Trophoblast cell (in vitro differentiated cells and primary cell): ENCODE data around the gene ADCK2.
A peak's percentile ranks its signal among the peaks of the same experiment; 100 is the strongest.

ENCODE experiments used
- DNase-seq, 2 donors: peaks; one replicate each; pipeline ENCODE4 v3.0.0-alpha.2; 2016
- H2AFZ ChIP-seq: 2 replicates; pipeline ENCODE4 v1.6.1; 2013; ENCODE audit warnings: low read length, moderate library complexity, mild to moderate bottlenecking; ENCODE audit not compliant: insufficient read depth, poor library complexity
- H2AK5ac ChIP-seq: 2 replicates; pipeline ENCODE4 v1.6.1; 2013; ENCODE audit warnings: mild to moderate bottlenecking, low read length
- H2BK120ac ChIP-seq: 2 replicates; pipeline ENCODE4 v1.6.1; 2013; ENCODE audit warnings: low read length, mild to moderate bottlenecking, moderate library complexity; ENCODE audit not compliant: insufficient read depth, poor library complexity
- H2BK12ac ChIP-seq: 2 replicates; pipeline ENCODE4 v1.6.1; 2013; ENCODE audit warnings: mild to moderate bottlenecking, low read length, moderate library complexity
- H2BK5ac ChIP-seq: 2 replicates; pipeline ENCODE4 v1.6.1; 2013; ENCODE audit warnings: low read length, low read depth, moderate library complexity, mild to moderate bottlenecking; ENCODE audit not compliant: poor library complexity
- H3K14ac ChIP-seq: 2 replicates; pipeline ENCODE4 v1.6.1; 2013; ENCODE audit warnings: mild to moderate bottlenecking, low read length
- H3K18ac ChIP-seq: 2 replicates; pipeline ENCODE4 v1.6.1; 2013; ENCODE audit warnings: mild to moderate bottlenecking, low read length
- H3K23ac ChIP-seq: 2 replicates; pipeline ENCODE4 v1.6.1; 2013; ENCODE audit warnings: low read length
- H3K27ac ChIP-seq: 2 replicates; pipeline ENCODE4 v1.5.1; 2013; ENCODE audit warnings: low read depth, mild to moderate bottlenecking, inconsistent platforms, low read length, moderate library complexity
- H3K27me3 ChIP-seq: 2 replicates; pipeline ENCODE4 v1.6.1; 2013; ENCODE audit warnings: inconsistent platforms, mild to moderate bottlenecking, low read length, moderate library complexity; ENCODE audit not compliant: insufficient read depth
- H3K36me3 ChIP-seq, 2 experiments: 1 replicate in 1 of 2; 2 replicates in 1 of 2; pipeline ENCODE4 v1.6.1; 2013; ENCODE audit warnings: low read length in 2 of 2, mild to moderate bottlenecking in 2 of 2, moderate library complexity in 1 of 2; ENCODE audit not compliant: insufficient read depth in 2 of 2, control insufficient read depth in 1 of 2
- H3K4ac ChIP-seq: 2 replicates; pipeline ENCODE4 v1.6.1; 2013; ENCODE audit warnings: low read depth, mild to moderate bottlenecking, low read length, moderate library complexity
- H3K4me1 ChIP-seq, 2 experiments: 1 replicate in 1 of 2; 2 replicates in 1 of 2; pipeline ENCODE4 v1.6.1; 2013; ENCODE audit warnings: low read length in 2 of 2, mild to moderate bottlenecking in 2 of 2, moderate library complexity in 1 of 2; ENCODE audit not compliant: insufficient read depth in 2 of 2, control insufficient read depth in 1 of 2
- H3K4me2 ChIP-seq: 2 replicates; pipeline ENCODE4 v1.6.1; 2013; ENCODE audit warnings: inconsistent platforms, mild to moderate bottlenecking, low read length, moderate library complexity
- H3K4me3 ChIP-seq: 2 replicates; pipeline ENCODE4 v1.5.1; 2013; ENCODE audit warnings: mild to moderate bottlenecking, low read depth, low read length, inconsistent platforms
- H3K79me1 ChIP-seq: one replicate; pipeline ENCODE4 v1.6.1; 2013; ENCODE audit warnings: low read length
- H3K79me2 ChIP-seq: 2 replicates; pipeline ENCODE4 v1.6.1; 2013; ENCODE audit warnings: low read length, mild to moderate bottlenecking; ENCODE audit not compliant: control insufficient read depth, insufficient read depth, poor library complexity
- H3K9ac ChIP-seq: 2 replicates; pipeline ENCODE4 v1.6.1; 2013; ENCODE audit warnings: mild to moderate bottlenecking, low read length
- H3K9me3 ChIP-seq: 2 replicates; pipeline ENCODE4 v1.6.1; 2013; ENCODE audit warnings: low read depth, mild to moderate bottlenecking, control low read depth, inconsistent platforms, low read length; ENCODE audit not compliant: insufficient read depth
- H4K12ac ChIP-seq: 2 replicates; pipeline ENCODE4 v1.6.1; 2013; ENCODE audit warnings: low read depth, mild to moderate bottlenecking, low read length, moderate library complexity
- H4K8ac ChIP-seq: 2 replicates; pipeline ENCODE4 v1.6.1; 2013; ENCODE audit warnings: low read depth, mild to moderate bottlenecking, low read length, moderate library complexity
- H4K91ac ChIP-seq: one replicate; pipeline ENCODE4 v1.6.1; 2013; ENCODE audit warnings: low read depth, mild to moderate bottlenecking, low read length, moderate library complexity
- WGBS: extraction: QIAGEN DNeasy Blood & Tissue Kit; methylation state at CpG from one replicate; pipeline ENCODE4 v1.1.7; 2013; ENCODE audit warnings: missing lambda C conversion rate; ENCODE audit not compliant: insufficient read length, insufficient coverage; ENCODE audit errors: extremely low coverage; 5-methylcytosine and 5-hydroxymethylcytosine counted together

The ADCK2 gene

DNA sequence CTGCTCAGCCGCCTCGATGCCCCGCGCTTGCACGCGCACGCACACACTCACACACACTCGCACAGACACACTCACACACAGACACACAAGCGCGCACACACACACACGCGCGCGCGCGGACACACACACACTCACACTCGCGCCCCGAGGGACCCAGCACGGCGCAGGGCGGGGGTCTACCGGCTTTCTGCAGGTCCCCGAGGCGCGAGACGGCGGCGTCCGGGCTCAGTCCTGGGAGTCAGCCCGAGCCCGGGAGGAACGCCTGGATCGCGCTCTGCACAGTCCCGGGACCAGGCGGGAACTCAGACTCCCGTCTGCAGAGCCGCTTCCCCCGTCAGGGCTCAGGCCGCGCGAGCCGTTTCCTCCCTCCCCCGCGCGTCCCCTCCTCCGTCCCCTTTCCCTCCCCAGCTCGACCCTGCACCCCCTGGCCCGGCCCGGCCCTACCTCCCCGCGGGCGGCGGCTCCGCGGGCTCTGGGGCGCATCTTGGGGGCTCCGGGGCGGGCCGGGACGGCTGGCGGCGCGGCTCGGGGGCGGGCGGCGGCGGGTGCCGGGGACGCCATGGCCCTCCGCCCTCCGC is 32.6 kb upstream of the ADCK2 start:
- H3K79me2 ChIP-seq: peaks cover 5% of the 10 kb centered on the region
- no CpG with 5 or more reads among the region's 74 CpGs for WGBS
- H3K36me3 ChIP-seq: peaks cover 0 to 1% of the 10 kb centered on the region in 2 experiments
- H3K4ac ChIP-seq: peak overlapping the region; percentile 88
- peak in 1 of 2 donors; percentile 56 for DNase-seq
- peak overlapping the region; percentile 82 for H3K14ac ChIP-seq
- H3K23ac ChIP-seq: no peak overlapping the region
- peak overlapping the region; percentile 60 for H2AK5ac ChIP-seq
- peak overlapping the region; percentile 82 for H3K4me3 ChIP-seq
- peak overlapping the region; percentile 38 for H3K27ac ChIP-seq
- H2BK5ac ChIP-seq: peak overlapping the region; percentile 21
- H3K79me1 ChIP-seq: peaks cover 14% of the 10 kb centered on the region
- H3K9me3 ChIP-seq: peaks cover 3% of the 10 kb centered on the region
- peak overlapping the region; percentile 95 for H4K91ac ChIP-seq
- peak overlapping the region; percentile 89 for H4K12ac ChIP-seq
- H2AFZ ChIP-seq: peak overlapping the region; percentile 77
- H2BK12ac ChIP-seq: peak overlapping the region; percentile 33
- H3K27me3 ChIP-seq: no peaks in the 10 kb centered on the region
- H4K8ac ChIP-seq: peak overlapping the region; percentile 40
- peak overlapping the region; percentile 35 for H3K9ac ChIP-seq
- peaks cover 26 to 31% of the 10 kb centered on the region in 2 experiments for H3K4me1 ChIP-seq
- H3K18ac ChIP-seq: peak overlapping the region; percentile 77
- peak overlapping the region; percentile 48 for H2BK120ac ChIP-seq
- H3K4me2 ChIP-seq: peak overlapping the region; percentile 84

DNA sequence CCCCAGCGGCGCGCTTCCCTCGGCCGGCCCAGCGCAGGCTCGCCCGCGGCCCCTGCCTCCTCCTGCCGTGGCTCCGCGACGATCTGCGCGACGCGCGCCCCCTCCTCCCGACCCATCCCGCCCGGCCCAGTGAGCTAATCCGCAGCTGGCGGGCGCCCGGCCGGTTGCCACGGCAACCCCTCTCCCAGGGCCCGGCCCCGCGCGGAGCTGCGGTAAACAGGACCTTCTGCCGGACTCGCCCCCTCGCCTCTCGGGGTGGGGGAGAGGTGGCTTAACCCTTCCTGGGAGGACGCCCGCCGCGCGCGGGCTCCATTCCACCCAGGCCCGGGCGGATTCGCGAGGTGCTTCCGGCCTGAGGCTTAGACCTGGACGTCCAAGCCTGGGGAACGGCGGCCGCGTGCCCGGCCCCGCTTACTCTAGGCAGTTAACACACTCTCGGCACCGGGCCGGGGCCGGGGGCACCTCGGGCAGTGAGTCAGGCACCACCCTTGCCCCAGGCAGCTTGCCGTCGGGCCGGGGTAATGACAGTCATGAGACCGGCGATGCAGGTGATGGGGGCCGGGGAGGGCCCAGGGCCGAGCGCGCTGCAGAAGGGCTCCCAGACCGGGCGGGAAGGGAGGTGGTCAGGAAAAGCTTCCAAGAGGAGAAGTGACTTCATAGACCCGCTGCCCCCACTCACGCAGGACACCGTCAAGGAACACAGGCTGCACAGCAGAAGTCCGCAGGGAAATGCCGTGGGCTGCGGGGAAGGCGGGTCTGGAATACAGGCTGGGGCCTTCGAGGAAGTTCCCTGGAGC is 31.8 kb upstream of the ADCK2 start, which contains the start of gene DENND2A:
Gene DENND2A (minus strand): TSS at position 87 of the 797 bp plus-strand sequence. CDS start 38,416 bp downstream, outside the sequence.
- H2AK5ac ChIP-seq: peak within 1 kb of the TSS; percentile 60
- no peaks in the 10 kb centered on the region for H3K27me3 ChIP-seq
- no CpG with 5 or more reads among the region's 78 CpGs for WGBS
- peaks cover 14% of the 10 kb centered on the region for H3K79me1 ChIP-seq
- H3K36me3 ChIP-seq: peaks cover 0 to 1% of the 10 kb centered on the region in 2 experiments
- peak within 1 kb of the TSS; percentile 77 for H3K18ac ChIP-seq
- H4K91ac ChIP-seq: peak within 1 kb of the TSS; percentile 95
- peak within 1 kb of the TSS; percentile 48 for H2BK120ac ChIP-seq
- peak within 1 kb of the TSS; percentile 82 for H3K14ac ChIP-seq
- peaks cover 19 to 23% of the 10 kb centered on the region in 2 experiments for H3K4me1 ChIP-seq
- H3K23ac ChIP-seq: no peak within 1 kb of the TSS
- peak within 1 kb of the TSS; percentile 40 for H4K8ac ChIP-seq
- peak within 1 kb of the TSS; percentile 88 for H3K4ac ChIP-seq
- H3K9me3 ChIP-seq: peaks cover 3% of the 10 kb centered on the region
- H4K12ac ChIP-seq: peak within 1 kb of the TSS; percentile 89
- peak within 1 kb of the TSS; percentile 82 for H3K4me3 ChIP-seq
- H3K9ac ChIP-seq: peak within 1 kb of the TSS; percentile 35
- peak within 1 kb of the TSS; percentile 47 for H2BK5ac ChIP-seq
- H3K4me2 ChIP-seq: peak within 1 kb of the TSS; percentile 84
- peak; percentile 97 for DNase-seq
- H2AFZ ChIP-seq: peak within 1 kb of the TSS; percentile 77
- H2BK12ac ChIP-seq: peak within 1 kb of the TSS; percentile 93
- H3K79me2 ChIP-seq: peaks cover 5% of the 10 kb centered on the region
- peak within 1 kb of the TSS; percentile 38 for H3K27ac ChIP-seq

DNA sequence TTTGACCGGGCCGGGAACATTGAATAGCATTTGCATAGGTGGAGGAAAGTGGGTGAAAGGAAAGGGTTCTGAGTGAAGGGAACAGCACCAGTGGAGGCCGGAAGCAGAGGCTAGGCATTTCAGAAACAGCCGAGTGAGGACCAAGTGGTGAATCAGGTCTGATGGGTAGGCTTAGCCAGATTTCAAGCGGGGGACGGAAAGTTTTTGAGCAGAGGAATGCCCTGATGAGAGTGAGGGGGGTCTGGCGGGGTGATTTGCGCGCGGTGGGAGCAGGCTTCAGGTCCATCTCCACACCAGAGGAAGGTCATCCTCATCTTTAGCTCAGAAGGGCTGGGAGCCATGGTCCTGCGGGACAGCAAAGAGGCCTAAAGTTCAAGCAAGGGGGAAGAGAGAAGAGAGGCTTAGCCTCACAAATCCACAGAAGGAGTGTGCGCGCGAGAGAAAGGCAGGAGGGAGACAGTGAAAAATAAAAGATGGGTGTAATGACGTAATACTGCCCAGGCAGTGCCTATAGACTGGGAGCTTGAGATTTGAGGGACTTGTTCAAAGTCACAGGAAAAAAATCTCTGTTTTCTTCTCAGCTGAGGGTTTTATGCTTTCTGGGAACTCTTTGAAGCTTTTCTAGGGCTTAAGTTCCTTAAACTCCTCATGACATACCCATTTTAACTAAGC is 31.1 kb upstream of the ADCK2 start:
- H3K14ac ChIP-seq: peak overlapping the region; percentile 53
- peak overlapping the region; percentile 49 for H2AK5ac ChIP-seq
- H2BK12ac ChIP-seq: peak overlapping the region; percentile 93
- H4K12ac ChIP-seq: no peak overlapping the region
- peak overlapping the region; percentile 47 for H2BK5ac ChIP-seq
- no peak overlapping the region for H3K4me3 ChIP-seq
- no CpG with 5 or more reads among the region's 15 CpGs for WGBS
- H3K27me3 ChIP-seq: no peaks in the 10 kb centered on the region
- peaks cover 14% of the 10 kb centered on the region for H3K79me1 ChIP-seq
- H3K79me2 ChIP-seq: peaks cover 5% of the 10 kb centered on the region
- H2BK120ac ChIP-seq: peak overlapping the region; percentile 23
- peak in 1 of 2 donors; percentile 88 for DNase-seq
- H3K9ac ChIP-seq: no peak overlapping the region
- peaks cover 18 to 20% of the 10 kb centered on the region in 2 experiments for H3K4me1 ChIP-seq
- peak overlapping the region; percentile 53 for H3K18ac ChIP-seq
- H3K36me3 ChIP-seq: no peaks in the 10 kb centered on the region
- peak overlapping the region; percentile 40 for H4K8ac ChIP-seq
- peak overlapping the region; percentile 84 for H3K4me2 ChIP-seq
- peak overlapping the region; percentile 38 for H3K27ac ChIP-seq
- no peak overlapping the region for H3K23ac ChIP-seq
- peak overlapping the region; percentile 25 for H3K4ac ChIP-seq
- peak overlapping the region; percentile 48 for H2AFZ ChIP-seq
- no peaks in the 10 kb centered on the region for H3K9me3 ChIP-seq
- H4K91ac ChIP-seq: peak overlapping the region; percentile 95

DNA sequence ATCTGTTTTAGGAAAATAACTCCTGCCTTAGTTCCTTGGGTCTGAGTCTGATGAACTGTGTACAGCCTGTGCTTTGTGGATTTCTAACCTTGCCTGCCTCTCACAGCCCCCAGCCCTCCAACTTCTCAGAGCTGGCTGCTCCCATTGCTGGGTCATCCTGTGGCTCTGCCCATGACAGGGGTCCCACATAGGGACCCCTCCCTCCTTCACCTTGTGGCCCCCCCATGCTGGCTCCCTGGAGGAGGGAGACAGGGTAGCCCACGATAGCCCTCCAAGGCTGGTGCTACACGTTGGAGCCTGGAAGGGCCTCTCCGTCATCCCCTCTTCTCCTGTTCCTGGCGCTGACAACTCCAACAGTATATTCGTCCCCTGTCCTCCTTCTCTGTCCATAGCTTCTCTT is 29.3 kb upstream of the ADCK2 start:
- no CpG with 5 or more reads among the region's 5 CpGs for WGBS
- Histone ChIP-seq H2BK12ac (peak overlapping the region; percentile 53), H3K36me3 (no peaks in the 10 kb centered on the region), H3K79me1 (peaks cover 14% of the 10 kb centered on the region), H3K9ac (no peak overlapping the region), H2AFZ (no peak overlapping the region), H4K91ac (no peak overlapping the region), H2BK120ac (no peak overlapping the region), H3K27ac (no peak overlapping the region), H3K23ac (no peak overlapping the region), H3K4me2 (no peak overlapping the region), H4K8ac (no peak overlapping the region), H3K4ac (no peak overlapping the region), H2AK5ac (peak overlapping the region; percentile 49), H2BK5ac (no peak overlapping the region), H3K79me2 (peaks cover 5% of the 10 kb centered on the region), H4K12ac (no peak overlapping the region), H3K27me3 (no peaks in the 10 kb centered on the region), H3K9me3 (no peaks in the 10 kb centered on the region), H3K18ac (no peak overlapping the region), H3K4me3 (no peak overlapping the region), H3K14ac (no peak overlapping the region), H3K4me1 (peaks cover 14 to 17% of the 10 kb centered on the region in 2 experiments)
- DNase-seq: no peak
